GM23248 (cell line): Measurements from ENCODE around the gene SPTLC3. TPM values are rescaled to one million over a fixed set of nuclear protein-coding genes. Genes with fewer than 3 reads are reported as not detected.
"Not testable (repeated sequence)": the region's sequence is repeated elsewhere in the genome, so short reads cannot be mapped to it uniquely, and the experiment has no call there.

Source experiments
- DNase-seq: peaks from one replicate; pipeline ENCODE4 v3.0.0-alpha.2; 2015
- H2AFZ ChIP-seq: fragments of 200-600 bp; sonication (generic); 2 replicates; pipeline ENCODE4 v1.6.1; 2016; ENCODE audit warnings: antibody characterized with exemption
- H3F3A ChIP-seq: fragments of 200-600 bp; sonication (generic); 2 replicates; pipeline ENCODE4 v1.6.1; 2016; ENCODE audit warnings: mild to moderate bottlenecking, antibody characterized with exemption, mixed run types; ENCODE audit not compliant: insufficient read depth
- H3K27ac ChIP-seq: fragments of 200-600 bp; sonication (generic); 2 replicates; pipeline ENCODE4 v1.5.1; 2016; ENCODE audit warnings: mild to moderate bottlenecking
- H3K27me3 ChIP-seq: fragments of 200-600 bp; sonication (generic); replicated peaks from 2 replicates; pipeline ENCODE4 v1.6.1; 2016; ENCODE audit warnings: mild to moderate bottlenecking; ENCODE audit not compliant: insufficient read depth
- H3K36me3 ChIP-seq: fragments of 200-600 bp; sonication (generic); 2 replicates; pipeline ENCODE4 v1.6.1; 2016; ENCODE audit warnings: low read depth, mild to moderate bottlenecking
- H3K4me1 ChIP-seq: fragments of 200-600 bp; sonication (generic); 2 replicates; pipeline ENCODE4 v1.6.1; 2016; ENCODE audit warnings: mild to moderate bottlenecking; ENCODE audit not compliant: insufficient read depth
- H3K4me2 ChIP-seq: fragments of 200-600 bp; sonication (generic); one replicate; pipeline ENCODE4 v1.6.1; 2016; ENCODE audit warnings: mild to moderate bottlenecking; ENCODE audit not compliant: unreplicated experiment
- H3K4me3 ChIP-seq: fragments of 200-600 bp; sonication (generic); 2 replicates; pipeline ENCODE4 v1.5.1; 2016; ENCODE audit warnings: mild to moderate bottlenecking
- H3K79me2 ChIP-seq: fragments of 200-600 bp; sonication (generic); 2 replicates; pipeline ENCODE4 v1.6.1; 2016; ENCODE audit warnings: mild to moderate bottlenecking; ENCODE audit not compliant: insufficient read depth
- H3K9ac ChIP-seq: fragments of 200-600 bp; sonication (generic); 2 replicates; pipeline ENCODE4 v1.6.1; 2016; ENCODE audit warnings: mild to moderate bottlenecking
- H3K9me2 ChIP-seq: fragments of 200-600 bp; sonication (generic); 2 replicates; pipeline ENCODE4 v1.6.1; 2016; ENCODE audit warnings: mixed run types, mild to moderate bottlenecking, moderate library complexity; ENCODE audit not compliant: insufficient read depth
- H3K9me3 ChIP-seq: fragments of 200-600 bp; sonication (generic); one replicate; pipeline ENCODE4 v1.6.1; 2017; ENCODE audit warnings: low read depth
- H4K20me1 ChIP-seq: fragments of 200-600 bp; sonication (generic); 2 replicates; pipeline ENCODE4 v1.6.0; 2016; ENCODE audit not compliant: insufficient read depth
- EZH2 ChIP-seq: fragments of 200-600 bp; sonication (generic); IDR thresholded peaks from 2 replicates; pipeline ENCODE4 v1.6.1; 2018; ENCODE audit warnings: antibody characterized with exemption, mild to moderate bottlenecking; ENCODE audit not compliant: insufficient read depth, poor library complexity, severe bottlenecking
- EZH2phosphoT487 ChIP-seq: fragments of 200-600 bp; sonication (generic); IDR thresholded peaks from 2 replicates; pipeline ENCODE4 v1.6.1; 2018; ENCODE audit warnings: antibody characterized with exemption, moderate library complexity, mild to moderate bottlenecking, low read depth; ENCODE audit not compliant: insufficient read depth
- WGBS, 2 experiments: methylation state at CpG; one replicate each; pipeline ENCODE4 v1.1.6; 2015 to 2017; ENCODE audit warnings: low lambda C conversion rate in 2 of 2, low coverage in 1 of 2; ENCODE audit errors: missing lambda C conversion rate in 2 of 2; 5-methylcytosine and 5-hydroxymethylcytosine counted together
- in situ Hi-C: fragments of 300-500 bp; cut with MboI; formaldehyde crosslinking; loops from 2 replicates; pipeline ENCODE4 v1.15.0; 2020
- polyA plus RNA-seq: library from polyadenylated mRNA; unstranded; fragments of >200 nt; fragmentation: Nextera tagmentation; extraction: Ambion mirVana; gene quantifications from 2 replicates; pipeline ENCODE4 v1.2.1, GENCODE V29; 2016
- total RNA-seq: library from RNA; depleted of rRNA; stranded (reverse); fragments of >200 nt; shearing (Covaris generic); gene quantifications from 2 replicates; pipeline ENCODE4 v1.2.3, GENCODE V29; 2014

SPTLC3 gene
- total and polyA plus RNA-seq, 2 experiments from 2014 or later = 1.4 to 5.5 TPM

DNA sequence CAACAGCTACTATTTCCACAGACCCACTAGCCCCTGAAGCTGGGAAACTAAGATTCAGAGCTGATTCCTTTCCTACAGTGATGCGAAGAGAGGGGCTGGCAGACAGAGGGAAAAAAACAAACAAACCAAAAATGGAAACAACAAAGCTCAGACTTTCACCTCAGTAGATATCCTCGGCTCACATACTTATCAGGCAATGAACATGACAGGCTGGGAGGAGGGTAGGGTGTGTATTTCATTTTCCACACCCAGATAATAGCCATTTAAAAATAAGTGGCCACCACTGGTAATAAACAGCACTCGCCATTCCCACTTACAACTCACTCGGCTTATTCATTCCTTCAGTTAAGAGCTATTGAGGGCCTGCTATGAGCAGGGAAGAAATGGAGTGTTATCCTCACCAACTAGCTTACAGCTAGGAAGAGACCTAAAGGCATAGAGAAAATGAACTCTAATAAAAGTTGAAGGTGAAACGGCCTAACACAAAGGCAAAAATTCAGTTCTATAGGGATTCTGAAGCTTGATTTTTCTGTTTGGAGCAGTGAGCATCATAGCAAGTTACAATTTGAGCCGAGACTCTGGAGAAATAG is 32.0 kb upstream of the SPTLC3 start:
- H3K4me2 ChIP-seq = no peak overlapping the region
- TF ChIP-seq EZH2phosphoT487 (no peak), EZH2 (no peak)
- no peaks in the 10 kb centered on the region for H3K79me2 ChIP-seq
- H3F3A ChIP-seq = no peaks in the 10 kb centered on the region
- in situ Hi-C loops = loop anchor here (5.0 kb wide), 1 partner anchor 125 kb away; no protein-coding TSS in a partner anchor
- H3K9me2 ChIP-seq = no peaks in the 10 kb centered on the region
- H3K4me3 ChIP-seq = no peak overlapping the region
- H3K4me1 ChIP-seq = no peaks in the 10 kb centered on the region
- no peak for DNase-seq
- no peak overlapping the region for H3K9ac ChIP-seq
- H3K36me3 ChIP-seq = no peaks in the 10 kb centered on the region
- no peaks in the 10 kb centered on the region for H3K9me3 ChIP-seq
- no peaks in the 10 kb centered on the region; the same call in none of the 2 replicates for H3K27me3 ChIP-seq
- H4K20me1 ChIP-seq = no peaks in the 10 kb centered on the region
- WGBS, 2 experiments = 80 to 83% methylated on average over 6 of the region's 6 CpGs
- no peak overlapping the region for H3K27ac ChIP-seq
- H2AFZ ChIP-seq = no peak overlapping the region

DNA sequence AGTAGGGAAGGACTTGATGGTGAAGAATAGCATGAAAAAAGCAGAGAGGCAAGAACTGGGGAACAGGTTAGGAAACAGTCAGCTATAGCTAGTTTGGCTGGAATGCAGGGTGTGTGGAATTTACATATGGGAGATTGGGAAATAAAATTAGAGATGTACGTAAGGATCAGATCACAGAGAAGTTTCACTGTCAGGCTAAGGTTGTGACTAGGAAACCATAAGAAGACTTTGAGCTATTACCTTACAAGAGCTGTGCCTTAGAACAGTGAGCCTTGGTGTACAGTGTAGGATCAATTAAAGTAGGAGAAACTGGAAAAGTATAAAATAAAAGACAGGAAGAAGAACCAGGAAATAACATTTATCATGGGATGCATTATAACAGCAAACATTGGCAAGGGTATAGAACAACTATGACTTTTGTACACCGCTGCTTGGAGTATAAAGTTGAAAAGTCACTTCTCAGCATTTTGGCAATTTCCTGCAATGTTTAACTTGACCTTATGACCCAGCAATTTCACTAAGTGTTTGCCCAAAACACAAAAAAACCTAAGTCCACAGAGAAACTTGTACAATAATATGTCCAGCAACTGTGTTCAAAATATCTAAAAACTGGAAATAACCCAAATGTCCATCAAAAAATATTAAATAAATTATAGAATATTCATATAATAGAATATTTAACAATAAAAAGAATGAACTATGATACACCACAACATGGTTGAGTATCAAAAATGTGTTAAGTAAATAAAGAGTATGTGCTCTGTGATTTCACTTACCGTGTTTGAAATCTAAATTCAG is 31.2 kb upstream of the SPTLC3 start:
- no peaks in the 10 kb centered on the region for H3K79me2 ChIP-seq
- H3K4me3 ChIP-seq = no peak overlapping the region
- H3K9me2 ChIP-seq = no peaks in the 10 kb centered on the region
- no peaks in the 10 kb centered on the region; the same call in none of the 2 replicates for H3K27me3 ChIP-seq
- H3K9me3 ChIP-seq = no peaks in the 10 kb centered on the region
- H3K27ac ChIP-seq = no peak overlapping the region
- DNase-seq = no peak
- in situ Hi-C loops = loop anchor here (5.0 kb wide), 1 partner anchor 125 kb away; no protein-coding TSS in a partner anchor
- TF ChIP-seq EZH2phosphoT487 = no peak
- TF ChIP-seq EZH2 = no peak
- H3K36me3 ChIP-seq = no peaks in the 10 kb centered on the region
- no peak overlapping the region for H3K9ac ChIP-seq
- H3F3A ChIP-seq = no peaks in the 10 kb centered on the region
- H3K4me2 ChIP-seq = no peak overlapping the region
- no peaks in the 10 kb centered on the region for H4K20me1 ChIP-seq
- H3K4me1 ChIP-seq = no peaks in the 10 kb centered on the region
- WGBS, 2 experiments = 92 to 97% methylated on average over 3 of the region's 3 CpGs
- no peak overlapping the region for H2AFZ ChIP-seq

DNA sequence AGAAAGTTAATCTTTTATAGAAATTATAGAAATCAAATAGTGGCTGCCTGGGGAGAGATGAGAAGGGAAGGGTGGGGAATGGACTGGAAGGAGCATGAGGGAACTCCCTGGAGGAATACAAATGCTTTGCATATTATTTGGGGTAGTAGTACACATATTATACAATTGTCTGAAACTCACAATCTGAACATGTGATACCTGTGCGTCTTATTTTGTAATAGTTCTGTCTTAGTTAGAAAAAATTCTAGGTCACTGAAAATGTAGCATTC is 30.7 kb upstream of the SPTLC3 start:
- H3K4me1 ChIP-seq = no peaks in the 10 kb centered on the region
- H3K36me3 ChIP-seq = no peaks in the 10 kb centered on the region
- H3K9me2 ChIP-seq = no peaks in the 10 kb centered on the region
- no peaks in the 10 kb centered on the region for H3K79me2 ChIP-seq
- no peak for DNase-seq
- no peak overlapping the region for H2AFZ ChIP-seq
- H3K9ac ChIP-seq = no peak overlapping the region
- H4K20me1 ChIP-seq = no peaks in the 10 kb centered on the region
- H3K9me3 ChIP-seq = no peaks in the 10 kb centered on the region
- H3K27ac ChIP-seq = no peak overlapping the region
- no peaks in the 10 kb centered on the region; the same call in none of the 2 replicates for H3K27me3 ChIP-seq
- TF ChIP-seq EZH2 (no peak), EZH2phosphoT487 (no peak)
- in situ Hi-C loops = loop anchor here (5.0 kb wide), 1 partner anchor 124 kb away; no protein-coding TSS in a partner anchor
- 97 to 100% methylated on average over 1 of the region's 1 CpG for WGBS, 2 experiments
- no peak overlapping the region for H3K4me2 ChIP-seq
- no peak overlapping the region for H3K4me3 ChIP-seq
- no peaks in the 10 kb centered on the region for H3F3A ChIP-seq

DNA sequence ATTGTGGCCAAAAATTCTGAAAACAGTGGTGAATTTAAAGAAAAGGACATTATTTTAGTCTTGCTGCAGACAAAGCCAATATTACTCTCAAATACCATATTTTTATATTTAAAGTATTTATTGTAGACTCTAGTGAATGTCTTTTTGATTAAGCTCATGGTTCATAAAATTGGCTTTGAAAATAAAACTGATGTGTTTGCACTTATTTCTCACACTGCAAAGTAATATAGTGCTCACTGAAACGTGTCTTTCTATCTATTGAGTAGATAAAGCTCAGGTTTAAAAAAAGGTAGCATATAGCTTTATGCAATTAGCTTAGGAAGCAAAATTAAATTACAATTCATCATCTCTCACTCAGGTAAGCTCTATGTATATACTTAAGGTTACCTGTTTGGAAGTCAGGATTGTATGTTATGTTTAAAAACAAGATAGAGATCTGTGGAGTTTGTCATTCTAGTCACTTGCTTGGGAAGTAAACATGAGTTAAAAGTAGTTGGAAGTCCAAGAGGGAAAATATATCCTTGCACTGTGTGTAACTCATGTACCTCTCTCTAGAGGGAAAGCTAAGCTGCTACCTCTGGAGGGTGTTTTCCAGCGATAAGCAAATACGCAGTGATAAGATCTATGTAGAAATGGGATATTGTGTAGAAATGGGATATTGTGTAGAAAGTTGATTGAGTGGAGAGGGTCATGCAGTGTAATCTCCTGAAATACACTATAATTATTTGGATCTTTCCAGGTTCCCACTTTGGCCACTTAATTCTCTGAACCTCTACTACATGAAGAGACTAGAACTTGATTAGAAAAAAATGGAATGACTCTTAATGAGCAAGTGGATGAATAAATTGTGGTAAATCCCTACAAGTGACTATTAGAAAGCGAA is 29.9 kb upstream of the SPTLC3 start:
- no peaks in the 10 kb centered on the region for H3K9me2 ChIP-seq
- no peaks in the 10 kb centered on the region for H3F3A ChIP-seq
- no peak overlapping the region for H3K27ac ChIP-seq
- H4K20me1 ChIP-seq = no peaks in the 10 kb centered on the region
- H3K9ac ChIP-seq = no peak overlapping the region
- H3K79me2 ChIP-seq = no peaks in the 10 kb centered on the region
- no peaks in the 10 kb centered on the region for H3K4me1 ChIP-seq
- H3K4me3 ChIP-seq = no peak overlapping the region
- in situ Hi-C loops = loop anchor here (5.0 kb wide), 1 partner anchor 123 kb away; no protein-coding TSS in a partner anchor
- 70 to 71% methylated on average over 4 of the region's 4 CpGs for WGBS, 2 experiments
- no peaks in the 10 kb centered on the region; the same call in 1 of the 2 replicates for H3K27me3 ChIP-seq
- no peaks in the 10 kb centered on the region for H3K9me3 ChIP-seq
- no peak for DNase-seq
- no peak overlapping the region for H2AFZ ChIP-seq
- H3K36me3 ChIP-seq = no peaks in the 10 kb centered on the region
- TF ChIP-seq EZH2 (no peak), EZH2phosphoT487 (no peak)
- H3K4me2 ChIP-seq = no peak overlapping the region

GRCh38 chr20:12979713-12980112 is 29.1 kb upstream of the SPTLC3 start:
- H3K36me3 ChIP-seq, H3K9me3 ChIP-seq, H4K20me1 ChIP-seq, H3K27me3 ChIP-seq, H3K79me2 ChIP-seq, H3K9ac ChIP-seq, H2AFZ ChIP-seq, H3K27ac ChIP-seq, H3K4me3 ChIP-seq, H3K4me2 ChIP-seq, H3K9me2 ChIP-seq, H3F3A ChIP-seq, H3K4me1 ChIP-seq, DNase-seq: not testable (repeated sequence)
- WGBS, 2 experiments = 74 to 78% methylated on average over 3 of the region's 3 CpGs
- in situ Hi-C loops = loop anchor here (5.0 kb wide), 1 partner anchor 123 kb away; no protein-coding TSS in a partner anchor
